ENCODE results near the gene CORO2A. TPM values are rescaled to one million over a fixed set of nuclear protein-coding genes. Genes with fewer than 3 reads are reported as not detected.
"Not testable (repeated sequence)": the region's sequence is repeated elsewhere in the genome, so short reads cannot be mapped to it uniquely, and the experiment has no call there.

CORO2A gene
- total RNA-seq, 1 experiment from 2014 or later, result 0.11 TPM

DNA sequence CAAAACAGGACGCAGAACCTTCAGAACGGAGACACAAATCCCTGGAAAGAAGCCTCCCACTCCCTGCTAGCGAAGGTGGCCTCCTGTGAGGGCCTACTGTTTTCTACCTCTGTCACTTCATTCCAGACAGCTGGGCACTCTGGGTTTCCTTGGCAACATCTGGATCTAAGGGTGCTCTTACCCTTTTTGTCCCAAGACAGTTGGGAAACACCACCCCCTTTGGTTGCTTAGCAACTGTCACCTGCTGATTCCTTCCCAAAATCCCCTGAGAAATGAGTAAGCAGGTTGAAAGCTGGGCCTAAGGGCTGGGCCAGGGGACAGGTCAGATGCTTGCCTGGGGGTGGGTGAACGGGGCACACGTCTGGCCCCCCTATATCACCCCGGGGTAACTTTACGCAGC, 106.5 kb downstream of the CORO2A start:
- peak; percentile 46 for DNase-seq (ENCODE audit: low read depth)

DNA sequence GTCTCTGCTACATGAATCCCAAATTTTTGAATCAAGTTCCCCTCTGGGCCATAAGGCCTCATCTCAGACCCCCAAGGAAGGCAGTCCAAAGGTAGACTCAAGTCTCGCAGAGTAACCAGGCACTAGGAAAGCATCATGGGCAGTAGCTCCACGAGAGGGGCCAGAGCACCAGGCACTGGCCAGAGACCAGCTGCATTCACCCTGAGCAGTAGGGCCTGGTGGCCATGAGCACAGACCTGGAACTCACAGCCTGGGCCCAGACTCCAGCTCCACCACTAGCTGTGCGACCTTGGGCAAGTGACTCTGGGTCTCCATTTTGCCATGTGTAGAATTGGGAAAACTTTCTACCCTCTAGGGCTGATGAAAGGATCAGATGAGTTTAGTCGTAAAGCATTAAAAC, 107.4 kb downstream of the CORO2A start:
- no peak for DNase-seq (ENCODE audit: low read depth)

- no peak for DNase-seq (ENCODE audit: low read depth)
These were observed 108.0 kb downstream of the CORO2A start for GRCh38 chr9:98084396-98084795.

DNA sequence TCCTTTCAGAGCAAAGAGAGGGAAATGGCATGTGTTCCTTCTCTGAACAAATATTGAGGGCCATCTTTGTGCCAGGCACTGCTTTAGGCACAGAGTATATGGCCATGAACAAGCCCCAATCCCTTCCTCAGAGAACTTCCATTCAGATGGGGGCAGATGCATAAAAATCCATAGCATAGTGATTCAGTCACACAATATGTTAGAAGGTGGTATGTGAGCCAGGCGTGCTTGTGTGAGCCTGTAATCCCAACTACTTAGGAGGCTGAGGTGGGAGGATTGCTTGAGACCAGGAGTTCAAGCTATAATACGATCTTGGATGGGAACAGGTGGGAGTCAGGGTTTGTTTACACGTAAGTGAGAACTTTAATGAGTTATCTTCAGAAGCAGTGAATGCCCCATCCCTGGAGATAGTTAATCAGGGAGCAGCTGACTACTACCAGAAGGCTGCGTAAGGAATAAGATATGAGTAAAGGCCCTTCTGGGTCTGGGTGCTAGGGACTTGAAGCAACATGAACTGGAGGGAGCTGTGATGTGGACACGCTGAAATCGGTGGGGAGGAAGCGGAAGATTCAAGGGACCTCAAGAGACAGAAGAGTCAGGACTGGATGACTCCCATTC, 108.8 kb downstream of the CORO2A start:
- no peak for DNase-seq (ENCODE audit: low read depth)

GRCh38 chr9:98083061-98083501, 109.4 kb downstream of the CORO2A start:
- no peak for DNase-seq (ENCODE audit: low read depth)

- DNase-seq (ENCODE audit: low read depth), result peak; percentile 22
These were observed 110.8 kb downstream of the CORO2A start for GRCh38 chr9:98081477-98082219.

DNA sequence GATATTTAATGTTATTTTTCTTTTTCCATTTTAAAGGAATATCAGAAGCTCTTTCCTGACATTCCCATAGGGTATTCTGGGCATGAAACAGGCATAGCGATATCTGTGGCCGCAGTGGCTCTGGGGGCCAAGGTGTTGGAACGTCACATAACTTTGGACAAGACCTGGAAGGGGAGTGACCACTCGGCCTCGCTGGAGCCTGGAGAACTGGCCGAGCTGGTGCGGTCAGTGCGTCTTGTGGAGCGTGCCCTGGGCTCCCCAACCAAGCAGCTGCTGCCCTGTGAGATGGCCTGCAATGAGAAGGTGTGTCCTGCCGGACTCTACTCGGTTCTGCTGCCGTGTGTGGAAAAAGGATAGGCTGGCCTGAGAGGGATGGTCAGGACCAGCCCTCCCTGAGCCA, 111.7 kb downstream of the CORO2A start:
- DNase-seq (ENCODE audit: low read depth), result no peak

DNA sequence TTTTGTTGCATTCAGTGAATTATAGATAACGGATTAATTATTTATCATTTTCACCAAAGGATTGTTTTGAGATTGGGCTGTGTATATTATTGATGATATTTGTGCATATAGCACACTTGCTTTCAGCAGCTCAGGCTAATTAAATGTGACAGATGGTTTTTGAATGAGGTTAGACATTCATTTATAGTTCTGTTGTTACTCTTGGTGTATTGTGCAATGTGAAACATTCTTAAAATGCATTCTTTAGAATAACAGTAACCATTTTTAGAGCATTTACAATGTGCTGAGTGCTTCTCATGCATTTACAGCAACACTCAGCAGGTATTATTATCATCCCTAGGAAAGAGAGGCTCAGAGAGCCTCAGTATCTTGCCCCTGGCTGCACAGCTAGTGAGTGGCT, 112.1 kb downstream of the CORO2A start:
- DNase-seq (ENCODE audit: low read depth), result no peak

- DNase-seq (ENCODE audit: low read depth), result no peak
These were observed 113.5 kb downstream of the CORO2A start for GRCh38 chr9:98078895-98079294.

GRCh38 chr9:98076514-98076890, 115.9 kb downstream of the CORO2A start:
- not testable (repeated sequence) for DNase-seq (ENCODE audit: low read depth)

GRCh38 chr9:98075332-98075805, 117.1 kb downstream of the CORO2A start:
- DNase-seq (ENCODE audit: low read depth), result peak; percentile 52

- DNase-seq (ENCODE audit: low read depth), result peak; percentile 37
These were observed 118.1 kb downstream of the CORO2A start for GRCh38 chr9:98074115-98074990.

- no peak for DNase-seq (ENCODE audit: low read depth)
These were observed 120.7 kb downstream of the CORO2A start for GRCh38 chr9:98071737-98072136.

Other genes starting within 250 kb of the CORO2A start
- gene ANP32B, start 209.3 kb downstream of the CORO2A start, total RNA-seq (2014; rRNA removed), result 9.9 and 15.7 TPM in 2 replicates
- 68.0 and 73.1 TPM in 2 replicates for gene NANS, start 135.9 kb downstream of the CORO2A start, total RNA-seq (2014; rRNA removed)
- gene TRIM14, start 73.4 kb downstream of the CORO2A start, total RNA-seq (2014; rRNA removed), result 6.0 and 8.6 TPM in 2 replicates
- 19.9 and 22.2 TPM in 2 replicates for gene TBC1D2, start 63.0 kb upstream of the CORO2A start, total RNA-seq (2014; rRNA removed)

Data from LHCN-M2 (cell line).